HUDEP-2 (cell line): ENCODE measurements around the gene DSTYK.
A peak's percentile ranks its signal among the peaks of the same experiment; 100 is the strongest.

Experiments used
- DNase-seq, 76 experiments: peaks; one replicate each; lab custom pipeline; 2025; ENCODE audit not compliant: unreplicated experiment in 76 of 76; lab: John Stamatoyannopoulos, UW

The DSTYK gene

DNA sequence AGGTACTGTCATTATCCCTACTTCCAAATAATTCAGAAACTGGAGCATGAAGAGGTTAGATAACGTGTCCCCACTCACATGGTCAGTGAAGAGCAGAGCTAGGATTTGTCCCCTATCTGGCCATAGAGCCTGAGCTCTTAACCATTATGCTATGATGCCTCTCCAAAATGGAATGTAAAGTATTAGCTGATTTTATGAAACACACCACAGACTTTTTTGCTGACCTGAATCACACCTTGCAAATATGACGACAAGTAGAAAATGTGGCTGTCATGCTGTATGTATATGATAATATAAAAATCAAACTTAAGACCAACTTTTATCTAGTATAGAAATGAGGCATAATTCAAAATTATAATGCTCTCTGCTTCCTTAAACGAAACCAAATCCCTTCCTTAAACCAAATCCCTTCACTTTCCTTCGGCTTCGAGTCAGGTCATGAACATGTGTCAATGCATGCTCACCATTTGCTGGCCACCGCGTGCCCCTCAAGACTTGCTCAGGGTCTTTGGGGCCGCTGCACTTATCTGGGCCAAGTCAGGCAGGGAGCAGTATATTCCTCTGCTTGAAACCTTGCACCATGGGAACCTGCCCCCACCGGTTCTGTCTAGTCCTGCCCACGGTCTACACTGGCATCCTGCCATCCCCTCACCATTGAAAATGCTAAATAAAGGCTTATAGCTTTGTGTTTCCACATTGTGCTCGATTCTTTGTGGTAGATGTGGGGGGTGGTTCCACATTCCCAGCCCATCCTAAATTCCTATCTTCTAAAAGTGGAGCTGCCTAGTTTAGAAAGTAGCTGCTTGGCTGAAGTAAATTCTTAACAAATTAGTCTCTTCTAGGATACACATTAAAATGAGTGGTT lies 14.6 kb upstream of the DSTYK start:
- DNase-seq = peak in 2 of 76 experiments; percentile 13 to 16

DNA sequence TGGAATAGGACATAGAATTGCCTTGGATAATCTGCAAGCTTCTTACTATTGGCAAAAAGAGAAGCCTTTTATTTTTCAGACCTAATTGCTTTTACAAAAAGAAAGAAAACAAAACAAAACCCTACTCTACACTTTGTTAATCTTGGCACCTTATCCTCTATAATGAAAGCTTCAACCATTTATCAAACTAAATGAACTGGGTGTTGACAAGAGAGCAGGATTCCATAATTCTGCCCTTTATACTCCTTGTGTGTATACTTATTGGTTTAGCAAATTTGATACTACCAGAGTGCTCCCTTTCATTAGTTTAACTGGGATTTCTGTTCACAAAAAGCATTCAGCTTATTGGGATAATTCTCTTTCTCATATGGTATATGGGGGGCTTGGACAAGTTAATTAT lies 13.2 kb upstream of the DSTYK start:
- DNase-seq = no peak

DNA sequence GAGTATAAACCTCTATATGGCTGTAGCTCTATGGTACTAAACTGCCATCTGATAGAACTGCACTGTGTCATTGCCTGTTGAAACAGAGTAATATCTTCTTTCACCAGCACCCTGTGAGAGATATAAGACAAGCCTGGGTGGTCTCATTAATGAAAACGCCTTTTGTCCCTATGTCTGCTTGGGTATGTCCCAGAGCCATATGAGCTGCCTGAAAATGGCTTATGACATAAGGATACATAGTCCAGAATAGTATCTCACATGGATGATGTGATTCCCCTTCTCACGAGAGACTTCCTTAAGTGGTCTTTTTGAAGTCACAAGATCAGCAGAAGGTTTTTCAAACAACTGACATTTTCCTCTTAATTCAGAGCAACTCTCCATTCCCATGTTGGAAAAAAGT lies 8.9 kb upstream of the DSTYK start:
- no peak for DNase-seq

DNA sequence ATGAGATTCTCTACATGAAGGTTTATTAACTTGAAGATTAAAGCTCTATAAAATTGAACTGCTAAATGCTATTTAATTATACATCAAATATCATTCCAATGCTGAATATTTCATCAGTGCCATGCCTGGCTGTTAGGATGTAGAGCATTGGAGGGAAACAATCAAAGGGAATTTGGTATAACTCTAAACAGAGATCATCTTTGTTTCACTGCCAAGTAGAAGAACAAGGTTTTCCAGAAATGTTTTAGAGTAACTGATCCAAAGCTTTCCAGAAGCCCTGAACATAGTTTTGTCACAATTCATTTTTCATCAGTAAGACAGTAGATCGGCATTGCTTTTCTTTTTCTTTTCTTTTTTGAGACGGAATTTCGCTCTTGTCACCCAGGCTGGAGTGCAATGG lies 5.9 kb upstream of the DSTYK start:
- no peak for DNase-seq

DNA sequence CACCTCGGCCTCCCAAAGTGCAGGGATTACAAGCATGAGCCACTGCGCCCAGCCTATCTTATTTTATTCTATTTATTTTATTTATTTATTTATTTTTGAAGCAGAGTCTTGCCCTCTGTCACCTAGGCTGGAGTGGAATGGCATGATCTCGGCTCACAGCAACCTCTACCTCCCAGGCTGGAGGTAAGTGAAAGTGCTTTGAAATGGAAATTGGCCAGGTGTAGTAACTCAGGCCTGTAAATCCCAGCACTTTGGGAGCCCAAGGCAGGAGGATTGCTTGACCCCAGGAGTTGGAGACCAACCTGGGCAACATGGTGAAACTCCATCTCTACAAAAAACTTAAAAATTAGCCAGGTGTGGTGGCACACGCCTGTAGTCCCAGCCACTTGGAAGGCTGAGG lies 5.1 kb upstream of the DSTYK start:
- no peak for DNase-seq

DNA sequence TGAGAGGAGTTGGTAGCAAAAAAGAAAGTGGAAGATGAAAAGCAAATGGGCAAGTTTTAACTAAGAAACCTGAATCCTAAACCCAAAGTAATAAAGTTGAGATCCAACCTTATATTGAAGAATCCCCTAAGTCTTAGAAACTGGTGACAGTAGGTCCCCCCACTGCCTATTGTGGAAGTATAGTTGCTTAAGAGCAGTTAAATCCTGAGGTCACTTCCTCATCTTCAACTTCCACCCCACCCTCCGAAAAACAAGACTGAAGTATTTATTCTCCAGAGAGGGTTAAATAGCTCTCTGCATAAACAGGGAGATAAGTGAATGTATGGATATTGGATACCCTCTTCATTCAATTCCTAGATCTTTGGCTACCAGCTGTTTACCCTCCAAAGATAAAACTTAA lies 3.3 kb upstream of the DSTYK start:
- DNase-seq = no peak

DNA sequence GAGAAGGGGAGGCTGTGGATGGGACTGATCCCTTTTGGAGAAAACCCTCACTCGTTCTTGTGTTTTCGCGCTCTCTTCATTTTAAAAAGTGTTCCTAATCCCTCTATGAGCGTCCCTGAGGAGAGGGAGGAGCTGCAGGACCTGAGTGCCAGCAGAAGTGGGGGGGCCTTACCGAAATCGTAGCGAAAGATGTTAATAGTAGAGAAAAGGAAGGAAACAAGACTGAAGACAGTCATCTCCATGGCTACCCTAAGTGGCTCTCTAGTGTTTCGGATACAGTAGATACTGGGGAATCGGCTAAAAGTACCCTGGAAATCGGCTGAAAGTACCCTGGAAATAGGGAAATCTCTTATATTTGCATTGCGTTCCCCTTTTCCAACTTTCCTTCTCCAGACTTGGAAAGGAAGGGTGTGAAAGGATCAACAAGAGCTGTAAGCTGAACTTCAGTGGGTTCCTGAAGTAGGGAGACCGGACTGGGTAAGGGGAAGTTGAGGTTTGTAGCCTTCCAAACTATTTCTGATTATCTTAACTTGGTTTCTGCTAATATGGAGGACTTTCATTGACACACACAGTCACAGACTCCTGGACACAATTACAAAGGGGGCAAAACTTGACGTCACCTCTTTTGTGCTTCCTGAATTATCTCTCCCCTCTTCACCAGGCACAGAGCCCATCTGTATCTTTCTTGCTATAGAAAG lies 486 bp upstream of the DSTYK start:
- DNase-seq = no peak

DNA sequence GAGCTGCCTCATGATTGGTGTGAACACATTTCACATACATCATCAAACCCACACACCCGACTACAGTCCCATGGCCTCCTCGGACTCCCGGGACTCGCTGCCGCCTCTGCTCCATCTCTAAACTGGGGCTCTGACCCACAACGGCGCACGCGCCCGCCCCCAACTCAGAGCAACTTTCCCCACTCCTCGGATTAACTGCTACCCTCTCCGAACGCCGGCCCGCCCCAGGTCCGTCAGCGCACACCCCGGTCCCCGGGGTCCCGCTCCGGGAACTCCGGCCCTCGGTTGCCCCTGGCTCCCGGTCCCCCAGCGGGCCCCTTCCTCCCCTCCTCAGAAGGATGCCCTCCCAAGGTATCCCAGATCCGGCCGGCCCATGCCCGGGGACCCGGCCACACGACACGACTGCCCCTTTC lies 740 bp downstream of the DSTYK start:
- DNase-seq = peak in 2 of 76 experiments; percentile 13 to 19

DNA sequence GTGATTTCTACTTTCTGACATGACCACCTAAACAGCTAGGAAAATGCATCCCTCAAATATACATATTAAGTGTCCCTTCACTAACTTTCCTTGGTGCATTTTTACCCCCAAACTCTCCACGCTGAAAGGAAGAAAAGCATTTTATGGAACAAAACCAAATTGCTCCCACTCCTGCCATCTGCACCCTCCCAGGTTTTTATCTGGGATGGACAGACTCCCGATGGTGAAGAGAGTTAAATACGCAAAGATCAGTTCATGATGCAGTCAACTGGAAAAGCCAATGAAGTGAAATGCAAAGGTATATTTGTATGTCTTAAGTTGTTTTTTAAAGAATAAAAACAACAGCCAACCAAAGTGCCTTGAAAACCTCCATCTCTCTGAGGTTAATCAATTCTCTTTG lies 2.7 kb downstream of the DSTYK start:
- peak in 6 of 76 experiments; percentile 11 to 30 (median 19) for DNase-seq

DNA sequence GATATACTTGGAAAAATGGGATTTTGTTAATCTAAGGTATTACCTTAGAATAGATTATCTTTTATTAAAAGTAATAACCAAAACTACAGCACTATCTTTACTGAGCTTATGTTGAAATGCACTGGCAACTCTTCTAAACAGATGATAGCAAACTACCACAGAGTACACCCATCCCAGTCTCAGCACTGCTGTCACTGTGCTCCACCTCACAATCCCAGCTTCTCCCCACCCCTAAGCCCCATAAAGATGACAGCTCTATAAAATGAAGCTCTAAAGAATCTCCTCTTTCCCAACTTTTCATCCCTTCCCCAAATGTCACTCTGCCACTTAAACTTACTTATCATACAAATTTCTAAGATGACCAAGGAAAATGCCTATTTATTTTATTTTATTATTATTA lies 6.4 kb downstream of the DSTYK start:
- peak in 3 of 76 experiments; percentile 13 to 20 (median 13) for DNase-seq

DNA sequence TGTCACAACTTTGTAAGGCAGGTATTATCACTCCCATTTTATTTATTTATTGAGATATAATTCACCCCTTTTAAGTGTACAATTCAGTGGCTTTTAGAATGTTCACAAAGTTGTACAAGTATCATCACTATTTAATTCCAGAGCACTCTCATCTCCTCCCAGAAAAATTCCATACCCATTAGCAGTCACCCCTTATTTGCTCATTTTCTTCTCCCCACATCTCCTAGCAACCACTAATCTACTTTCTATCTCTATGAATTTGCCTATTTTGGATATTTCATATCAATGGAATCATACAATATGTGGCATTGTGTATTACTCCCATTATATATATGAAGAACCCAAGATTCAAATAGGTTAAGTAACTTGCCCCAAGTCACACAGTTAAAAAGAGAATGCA lies 7.0 kb downstream of the DSTYK start:
- DNase-seq = no peak

DNA sequence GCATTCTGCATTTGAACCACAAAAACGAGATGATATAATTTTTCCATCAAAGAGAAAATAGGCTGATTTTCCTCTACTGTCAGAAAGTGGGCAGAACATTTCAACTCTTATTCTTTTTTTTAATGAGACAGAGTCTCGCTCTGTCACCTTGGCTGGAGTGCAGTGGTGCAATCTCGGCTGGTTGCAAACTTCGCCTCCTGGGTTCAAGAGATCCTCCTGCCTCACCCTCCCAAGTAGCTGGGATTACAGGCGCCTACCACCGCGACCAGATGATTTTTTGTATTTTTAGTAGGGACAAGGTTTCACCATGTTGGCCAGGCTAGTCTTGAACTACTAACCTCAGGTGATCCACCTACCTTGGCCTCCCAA lies 11.6 kb downstream of the DSTYK start:
- no peak for DNase-seq

DNA sequence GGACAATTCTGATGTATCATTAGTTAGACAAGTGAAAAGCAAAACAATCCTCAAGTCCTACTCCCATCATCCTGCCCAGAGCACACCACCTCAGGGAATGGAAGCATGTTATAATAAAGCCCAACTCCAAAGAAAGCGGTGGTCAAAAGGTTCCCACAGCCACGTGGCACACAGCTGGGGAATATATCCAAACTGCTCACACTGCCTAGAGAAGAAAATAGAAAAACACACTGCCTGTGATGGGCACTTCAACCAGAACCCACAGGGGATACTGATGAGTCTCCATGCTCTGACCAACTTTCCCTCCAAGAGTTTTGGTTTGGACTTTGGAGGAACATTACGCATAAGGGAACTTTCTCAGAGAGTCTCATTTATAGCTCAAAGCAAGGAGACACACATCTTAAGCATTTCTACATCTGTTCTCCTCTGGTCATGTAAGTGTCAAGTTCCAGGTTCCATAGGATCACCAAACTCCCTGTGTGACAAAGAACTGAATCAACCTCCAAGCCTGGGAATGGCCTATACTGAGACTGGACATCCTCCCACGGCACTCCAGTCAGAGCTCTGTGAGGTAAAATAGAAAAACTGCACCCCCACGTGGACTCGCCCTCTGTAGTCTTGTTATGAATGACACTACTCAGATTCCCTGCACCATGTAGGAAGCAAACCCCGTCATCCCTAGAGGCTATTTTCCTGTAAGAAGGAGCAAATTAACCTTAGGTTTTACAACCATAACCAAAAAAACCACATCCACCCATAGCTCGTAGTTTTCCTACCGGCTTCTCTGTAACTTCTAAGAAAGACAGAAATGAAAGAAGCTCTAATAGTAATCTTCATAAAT lies 12.2 kb downstream of the DSTYK start:
- DNase-seq = peak in 1 of 76 experiments; percentile 8

DNA sequence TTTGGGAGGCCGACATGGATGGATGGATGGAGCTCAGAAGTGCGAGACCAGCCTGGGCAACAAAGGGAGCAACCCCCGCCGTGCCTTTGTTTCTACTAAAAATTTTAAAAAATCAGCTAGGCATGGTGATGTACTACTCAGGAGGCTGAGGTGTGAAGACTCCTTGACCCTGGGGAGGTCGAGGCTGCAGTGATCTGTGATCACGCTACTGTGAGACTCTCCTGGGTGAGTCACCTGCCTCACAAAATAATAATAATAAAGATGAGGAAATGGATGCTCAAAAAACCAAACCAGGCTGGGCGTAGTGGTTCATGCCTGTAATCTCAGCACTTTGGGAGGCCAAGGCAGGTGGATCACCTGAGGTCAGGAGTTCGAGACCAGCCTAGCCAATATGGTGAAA lies 19.2 kb downstream of the DSTYK start:
- DNase-seq = no peak

DNA sequence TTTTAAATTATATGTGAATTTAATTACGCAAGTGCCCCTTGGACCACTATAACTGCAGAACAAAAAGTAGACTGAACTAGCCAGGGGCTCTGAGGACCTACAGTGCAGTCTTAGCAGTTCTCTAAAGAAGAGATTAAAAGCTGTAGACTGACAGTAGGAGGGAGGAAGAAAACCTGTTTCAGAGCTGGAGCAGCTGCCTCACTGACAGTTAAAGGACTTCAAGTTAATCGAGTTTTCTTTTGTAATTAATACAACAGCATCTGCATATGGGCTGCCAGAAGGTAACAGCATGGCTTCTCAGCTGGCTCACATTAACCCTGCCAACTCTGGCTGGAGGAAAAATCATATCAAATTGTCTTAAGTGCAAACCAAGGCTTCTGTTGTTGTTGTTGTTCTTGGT lies 19.9 kb downstream of the DSTYK start:
- no peak for DNase-seq

DNA sequence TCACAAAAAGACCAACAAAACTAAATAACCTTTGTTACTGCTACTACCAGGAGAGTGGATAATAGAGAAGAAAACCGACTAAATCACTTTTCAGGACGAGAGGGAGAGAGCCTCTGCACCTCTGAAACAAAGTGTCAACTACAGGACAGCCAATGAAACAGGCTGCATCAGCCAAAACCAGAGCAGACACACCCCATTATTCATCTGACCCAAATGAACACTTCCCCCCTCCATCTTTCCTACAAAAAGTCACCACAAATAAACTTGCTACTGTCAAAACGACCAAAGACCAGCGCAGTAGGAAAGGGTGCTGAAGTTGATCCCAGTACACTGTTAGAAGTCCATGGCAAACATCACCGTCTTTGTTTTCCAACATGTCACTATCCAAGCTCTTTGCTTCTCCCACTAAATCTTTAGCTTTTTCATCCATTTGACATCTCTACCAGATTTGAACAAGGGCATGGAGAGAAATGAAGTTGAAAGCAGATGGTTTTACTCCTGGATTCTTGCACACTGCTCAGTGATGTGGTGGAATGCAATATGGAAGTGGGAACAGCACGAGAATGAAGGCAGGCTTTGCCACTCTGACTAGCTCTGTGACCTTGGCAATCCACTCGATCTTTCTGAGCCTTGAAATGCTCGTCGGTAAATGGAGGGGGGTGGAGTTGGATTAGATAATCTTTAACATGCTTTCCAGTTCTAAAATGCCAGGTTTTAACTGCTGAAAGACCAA lies 20.5 kb downstream of the DSTYK start:
- DNase-seq = peak in 6 of 76 experiments; percentile 10 to 23 (median 18)

DNA sequence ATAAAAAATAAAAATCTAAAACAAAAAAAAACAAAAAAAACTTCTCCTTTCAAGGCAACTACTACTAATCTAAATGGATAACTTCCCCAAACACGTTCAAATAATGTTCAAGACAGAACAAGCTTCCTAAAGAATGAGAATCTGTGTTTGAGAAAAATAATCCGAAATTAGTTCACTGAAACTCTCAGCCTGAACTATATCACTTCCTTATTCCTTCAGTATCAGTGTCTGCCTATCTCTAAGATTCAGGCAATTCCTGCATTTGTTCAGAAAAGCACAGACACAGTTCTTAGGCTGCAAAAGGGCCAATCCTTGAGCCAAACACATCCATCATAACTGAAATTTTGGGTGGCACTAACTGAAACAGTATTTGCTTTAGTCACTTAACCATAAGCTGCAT lies 22.4 kb downstream of the DSTYK start:
- no peak for DNase-seq

DNA sequence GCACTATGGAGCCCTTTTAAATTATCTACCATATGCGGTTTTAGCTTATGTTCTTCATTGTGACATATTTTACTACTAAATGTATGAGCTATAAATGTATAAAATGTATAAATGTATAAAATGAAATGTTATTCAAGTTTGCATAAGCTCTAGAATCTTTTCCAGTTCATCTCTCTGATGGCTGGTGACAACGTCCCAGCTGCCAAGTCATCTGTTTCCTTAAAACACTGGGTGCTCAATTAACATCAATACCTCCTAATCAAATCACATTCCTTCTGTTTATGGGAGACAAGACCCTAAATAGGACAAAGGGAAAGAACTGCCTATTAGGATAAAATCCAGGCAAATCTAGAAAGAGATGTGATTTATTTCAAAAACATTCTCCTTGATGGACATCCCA lies 22.9 kb downstream of the DSTYK start:
- DNase-seq = no peak

DNA sequence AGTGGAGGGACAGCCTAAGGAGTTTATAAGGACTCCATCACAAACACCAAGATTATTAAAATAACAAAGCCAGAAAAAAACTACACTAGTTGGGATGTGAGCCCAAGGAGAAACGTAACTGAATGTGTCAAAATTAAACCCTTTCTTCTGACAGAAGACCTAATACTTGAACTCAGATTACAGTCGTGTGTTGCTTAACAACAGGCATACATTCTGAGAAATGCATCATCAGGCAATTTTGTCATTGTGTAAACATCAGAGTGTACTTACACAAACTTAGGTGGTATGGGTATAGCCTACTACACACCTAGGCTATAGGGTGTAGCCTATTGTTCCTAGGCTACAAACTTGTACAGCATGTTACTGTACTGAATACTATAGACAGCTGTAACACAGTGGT lies 23.4 kb downstream of the DSTYK start:
- DNase-seq = no peak

DNA sequence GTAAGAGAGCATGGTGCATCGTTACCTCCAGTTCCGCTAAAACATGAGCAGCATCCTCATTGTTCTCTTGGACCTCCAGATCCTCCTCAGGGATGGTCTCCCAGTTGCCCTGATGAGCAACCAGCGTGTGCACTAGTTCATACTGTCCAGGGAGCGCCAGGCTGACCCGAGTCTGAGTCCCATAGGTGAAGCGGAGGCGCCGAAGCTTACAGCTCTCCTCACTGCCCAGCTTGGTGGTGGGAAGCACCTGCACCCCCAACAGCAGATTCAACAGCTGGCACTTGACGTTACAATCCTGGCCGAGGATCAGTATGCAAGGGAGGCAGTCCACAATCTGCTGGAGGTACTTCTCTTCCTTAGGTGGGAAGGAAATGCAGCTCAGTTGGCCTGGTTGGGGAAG lies 24.1 kb downstream of the DSTYK start:
- DNase-seq = no peak

DNA sequence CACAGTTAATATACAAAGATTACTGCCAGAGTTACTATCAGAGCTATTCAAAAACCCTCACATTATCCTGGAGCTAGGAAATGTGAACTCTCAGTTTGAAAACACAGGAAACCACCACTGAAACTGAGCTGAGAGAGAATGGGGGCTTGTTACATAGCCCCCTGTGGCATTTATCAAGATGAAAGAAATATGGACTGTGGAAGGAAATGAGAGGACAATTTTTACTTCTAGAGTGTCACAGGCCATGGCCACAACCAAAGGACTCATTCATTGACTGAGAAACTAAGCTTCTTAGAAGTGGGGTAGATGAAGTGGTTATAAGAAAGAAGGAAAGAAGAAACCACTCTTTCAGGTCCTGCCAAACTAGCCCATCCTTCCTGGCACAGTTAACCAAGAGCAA lies 25.3 kb downstream of the DSTYK start:
- no peak for DNase-seq
